ENCODE data around the gene SP100.
A peak's percentile ranks its signal among the peaks of the same experiment; 100 is the strongest.

SP100 gene

GRCh38 chr2:230552181-230552580, 136.2 kb downstream of the SP100 start:
- DNase-seq (ENCODE audit: low spot score) = no peak

- no peak for DNase-seq (ENCODE audit: low spot score)
These were observed 141.1 kb downstream of the SP100 start for GRCh38 chr2:230557065-230557464.

GRCh38 chr2:230564805-230565779, 149.1 kb downstream of the SP100 start:
- no peak for DNase-seq (ENCODE audit: low spot score)

GRCh38 chr2:230569298-230569697, 153.3 kb downstream of the SP100 start:
- DNase-seq (ENCODE audit: low spot score) = no peak

- no peak for DNase-seq (ENCODE audit: low spot score)
These were observed 155.0 kb downstream of the SP100 start for GRCh38 chr2:230570987-230571386.

- peak; percentile 31 for DNase-seq (ENCODE audit: low spot score)
These were observed 159.8 kb downstream of the SP100 start for GRCh38 chr2:230575642-230576324.

- DNase-seq (ENCODE audit: low spot score) = no peak
These were observed 161.1 kb downstream of the SP100 start for GRCh38 chr2:230577114-230577513.

- DNase-seq (ENCODE audit: low spot score) = no peak
These were observed 162.1 kb downstream of the SP100 start for GRCh38 chr2:230578106-230578505.

- DNase-seq (ENCODE audit: low spot score) = no peak
These were observed 166.9 kb downstream of the SP100 start for GRCh38 chr2:230582851-230583283.

GRCh38 chr2:230583581-230583980, 167.6 kb downstream of the SP100 start:
- no peak for DNase-seq (ENCODE audit: low spot score)

- DNase-seq (ENCODE audit: low spot score) = no peak
These were observed 170.5 kb downstream of the SP100 start for GRCh38 chr2:230586328-230586982.

GRCh38 chr2:230589025-230589424, 173.0 kb downstream of the SP100 start:
- DNase-seq (ENCODE audit: low spot score) = no peak

GRCh38 chr2:230589497-230590015, 173.6 kb downstream of the SP100 start:
- no peak for DNase-seq (ENCODE audit: low spot score)

- DNase-seq (ENCODE audit: low spot score) = no peak
These were observed 174.3 kb downstream of the SP100 start for GRCh38 chr2:230590333-230590732.

GRCh38 chr2:230591850-230592249, 175.8 kb downstream of the SP100 start:
- no peak for DNase-seq (ENCODE audit: low spot score)

GRCh38 chr2:230592775-230593174, 176.8 kb downstream of the SP100 start:
- DNase-seq (ENCODE audit: low spot score) = no peak

All from HuH-7 (cell line).